Psoas muscle (tissue), 8 donors: ENCODE measurements around the gene PTPN7. TPM values are rescaled to one million over a fixed set of nuclear protein-coding genes. Genes with fewer than 3 reads are reported as not detected.
"Not testable (repeated sequence)": the region's sequence is repeated elsewhere in the genome, so short reads cannot be mapped to it uniquely, and the experiment has no call there.

Experiments used
- ATAC-seq, 4 donors: fragments of 200-7000 bp; cut with Tn5 transposase; one replicate each; pipeline ENCODE4 v1.9.1; 2020; ENCODE audit warnings: moderate library complexity in 3 of 4, mild to moderate bottlenecking in 2 of 4
- DNase-seq, 2 donors: peaks; one replicate each; pipeline ENCODE4 v3.0.0-alpha.2; 2020
- H3K27ac ChIP-seq: fragments of 200-600 bp; one replicate; pipeline ENCODE4 v1.8.0; 2022
- H3K27me3 ChIP-seq, 3 donors: fragments of 200-600 bp in 1 of 3; one replicate each; pipeline versions ENCODE4 v1.6.1 to v1.8.0; 2013 to 2022; ENCODE audit warnings: low read length in 2 of 3, mild to moderate bottlenecking in 2 of 3, moderate library complexity in 1 of 3; ENCODE audit not compliant: insufficient read depth in 3 of 3
- H3K36me3 ChIP-seq, 2 donors: fragments of 200-600 bp in 1 of 2; one replicate each; pipeline versions ENCODE4 v1.6.1 to v1.8.0; 2013 to 2022; ENCODE audit warnings: low read depth in 1 of 2, mild to moderate bottlenecking in 1 of 2, moderate library complexity in 1 of 2; ENCODE audit not compliant: insufficient read depth in 1 of 2
- H3K4me1 ChIP-seq: fragments of 200-600 bp; one replicate; pipeline ENCODE4 v1.8.0; 2022
- H3K4me3 ChIP-seq: fragments of 200-600 bp; one replicate; pipeline ENCODE4 v1.8.0; 2022; ENCODE audit warnings: mild to moderate bottlenecking
- H3K9me3 ChIP-seq: fragments of 200-600 bp; one replicate; pipeline ENCODE4 v1.8.0; 2022
- CTCF ChIP-seq: fragments of 200-600 bp; IDR thresholded peaks from one replicate; pipeline ENCODE4 v1.8.0; 2022; ENCODE audit warnings: antibody characterized with exemption
- WGBS, 3 donors: extraction: QIAGEN DNeasy Blood & Tissue Kit; methylation state at CpG; one replicate each; pipeline versions ENCODE4 v1.1.6 to v1.1.7; 2013; 5-methylcytosine and 5-hydroxymethylcytosine counted together
- intact Hi-C, 2 donors: fragments of 100-400 bp; cut with DNase I; formaldehyde crosslinking; loops; one replicate each; pipeline versions ENCODE4 v1.11.0 to v1.14.2; 2022
- polyA plus RNA-seq, 3 donors: library from polyadenylated mRNA; stranded (reverse); fragments of 200-250 nt; gene quantifications; one replicate each; pipeline ENCODE4 v1.2.3, GENCODE V29; 2013
- total RNA-seq, 4 donors: library from RNA; stranded (reverse); fragmentation: NEBNext Ultra II Directional in 2 of 4; extraction: Animal tissue kit (Norgen Biotek cat#: 25700) in 2 of 4; gene quantifications; one replicate each; pipeline versions ENCODE4 v1.2.1 to v1.2.4, GENCODE V29; 2021 to 2023
- donor health status: healthy with polysubstance abuse.
- donor health status: DM: no; HTN: no; CAD: no; lungs with moderate emphysema.
- donor health status: Bipolar disorder and iron deficiency.
- donor health status: healthy.
- donor health status: DM: yes; HTN: yes; CAD: no.
- donor health status: DM: no; HTN: no; CAD: no.
- donor health status: DM: no; HTN: no; CAD: no.
- donor health status: DM: yes; HTN: yes; CAD: no.

PTPN7 gene
- total and polyA plus RNA-seq, 7 donors: 0.10 to 1.0 (median 0.32) TPM

GRCh38 chr1:202192770-202193613, 32.6 kb upstream of the PTPN7 start:
- ATAC-seq (peak; percentile 75 to 89 (median 84)), DNase-seq (peak; percentile 51 to 80)
- Histone ChIP-seq H3K9me3 (no peaks in the 10 kb centered on the region), H3K27ac (no peak overlapping the region), H3K4me3 (peak overlapping the region; percentile 25), H3K27me3 (peaks cover 0 to 16% (median 0%) of the 10 kb centered on the region in 3 donors), H3K36me3 (no peaks in the 10 kb centered on the region), H3K4me1 (no peaks in the 10 kb centered on the region)
- 28 to 34% (median 32%) methylated on average over 18 of the region's 18 CpGs for WGBS, 3 donors
- TF ChIP-seq CTCF: peak; percentile 87
- intact Hi-C loops: no loop called here

GRCh38 chr1:202191391-202191790, 31.0 kb upstream of the PTPN7 start:
- 81 to 87% (median 84%) methylated on average over 8 to 17 of the region's 33 CpGs for WGBS, 3 donors
- not testable (repeated sequence) for ATAC-seq

GRCh38 chr1:202189918-202190715, 29.7 kb upstream of the PTPN7 start:
- Histone ChIP-seq H3K36me3 (no peaks in the 10 kb centered on the region), H3K9me3 (no peaks in the 10 kb centered on the region), H3K4me1 (no peaks in the 10 kb centered on the region), H3K27me3 (peaks cover 0 to 16% (median 0%) of the 10 kb centered on the region in 3 donors), H3K27ac (no peak overlapping the region), H3K4me3 (no peak overlapping the region)
- WGBS, 3 donors: 76 to 84% (median 77%) methylated on average over 7 of the region's 7 CpGs
- TF ChIP-seq CTCF: no peak
- DNase-seq: no peak
- intact Hi-C loops: loop anchor here (1.0 to 2.0 kb wide), 3 partner anchors 125 to 529 kb away; no protein-coding TSS in a partner anchor
- no peak for ATAC-seq

More at GRCh38 chr1:202191391-202191790, 31.0 kb upstream of the PTPN7 start:
- H3K27ac ChIP-seq, intact Hi-C loops, DNase-seq, H3K4me3 ChIP-seq, H3K36me3 ChIP-seq, H3K9me3 ChIP-seq, H3K4me1 ChIP-seq: not testable (repeated sequence)
- H3K27me3 ChIP-seq: peaks cover 0 to 16% (median 0%) of the 10 kb centered on the region in 3 donors

GRCh38 chr1:202189001-202189790, 28.8 kb upstream of the PTPN7 start:
- peak; percentile 83 for TF ChIP-seq CTCF
- no peak overlapping the region for H3K4me3 ChIP-seq
- H3K4me1 ChIP-seq: no peaks in the 10 kb centered on the region
- peaks cover 0 to 14% (median 0%) of the 10 kb centered on the region in 3 donors for H3K27me3 ChIP-seq
- no peak overlapping the region for H3K27ac ChIP-seq
- 53 to 62% (median 54%) methylated on average over 20 of the region's 20 CpGs for WGBS, 3 donors
- DNase-seq: peak; percentile 79 to 87
- no peaks in the 10 kb centered on the region for H3K9me3 ChIP-seq
- no peaks in the 10 kb centered on the region for H3K36me3 ChIP-seq
- intact Hi-C loops: loop anchor here (1.0 to 2.0 kb wide), 3 partner anchors 126 to 530 kb away; no protein-coding TSS in a partner anchor
- ATAC-seq: peak; percentile 70 to 79 (median 72)
